NCI-H82 treated with DMSO at 0.1 percent for 48 hours (cell line): ENCODE measurements around the gene SORBS1.

Experiments
- DNase-seq: peaks from one replicate; lab custom pipeline; 2025; ENCODE audit not compliant: unreplicated experiment; lab: John Stamatoyannopoulos, UW

The SORBS1 gene

GRCh38 chr10:95277201-95277570 is 284.0 kb downstream of the SORBS1 start:
- DNase-seq: no peak

- DNase-seq: no peak
These were observed 284.6 kb downstream of the SORBS1 start for GRCh38 chr10:95276367-95277200.

GRCh38 chr10:95275726-95276366 is 285.3 kb downstream of the SORBS1 start:
- no peak for DNase-seq

GRCh38 chr10:95273393-95274312 is 287.5 kb downstream of the SORBS1 start:
- no peak for DNase-seq

- DNase-seq: no peak
These were observed 292.7 kb downstream of the SORBS1 start for GRCh38 chr10:95268438-95268837.

- DNase-seq: no peak
These were observed 293.9 kb downstream of the SORBS1 start for GRCh38 chr10:95267251-95267650.

GRCh38 chr10:95266674-95267095 is 294.5 kb downstream of the SORBS1 start:
- no peak for DNase-seq

- DNase-seq: no peak
These were observed 295.6 kb downstream of the SORBS1 start for GRCh38 chr10:95265572-95265971.

GRCh38 chr10:95264227-95265051 is 296.7 kb downstream of the SORBS1 start:
- DNase-seq: no peak

- no peak for DNase-seq
These were observed 297.3 kb downstream of the SORBS1 start for GRCh38 chr10:95263864-95264226.

GRCh38 chr10:95262763-95263518 is 298.2 kb downstream of the SORBS1 start:
- DNase-seq: no peak

GRCh38 chr10:95261926-95262325 is 299.2 kb downstream of the SORBS1 start:
- no peak for DNase-seq
